C1 segment of cervical spinal cord (tissue), 14 donors: ENCODE results near the gene UBA1.

ENCODE experiments used
- DNase-seq, 14 donors: peaks; one replicate each; lab custom pipeline; 2025; lab: John Stamatoyannopoulos, UW

Gene UBA1

DNA sequence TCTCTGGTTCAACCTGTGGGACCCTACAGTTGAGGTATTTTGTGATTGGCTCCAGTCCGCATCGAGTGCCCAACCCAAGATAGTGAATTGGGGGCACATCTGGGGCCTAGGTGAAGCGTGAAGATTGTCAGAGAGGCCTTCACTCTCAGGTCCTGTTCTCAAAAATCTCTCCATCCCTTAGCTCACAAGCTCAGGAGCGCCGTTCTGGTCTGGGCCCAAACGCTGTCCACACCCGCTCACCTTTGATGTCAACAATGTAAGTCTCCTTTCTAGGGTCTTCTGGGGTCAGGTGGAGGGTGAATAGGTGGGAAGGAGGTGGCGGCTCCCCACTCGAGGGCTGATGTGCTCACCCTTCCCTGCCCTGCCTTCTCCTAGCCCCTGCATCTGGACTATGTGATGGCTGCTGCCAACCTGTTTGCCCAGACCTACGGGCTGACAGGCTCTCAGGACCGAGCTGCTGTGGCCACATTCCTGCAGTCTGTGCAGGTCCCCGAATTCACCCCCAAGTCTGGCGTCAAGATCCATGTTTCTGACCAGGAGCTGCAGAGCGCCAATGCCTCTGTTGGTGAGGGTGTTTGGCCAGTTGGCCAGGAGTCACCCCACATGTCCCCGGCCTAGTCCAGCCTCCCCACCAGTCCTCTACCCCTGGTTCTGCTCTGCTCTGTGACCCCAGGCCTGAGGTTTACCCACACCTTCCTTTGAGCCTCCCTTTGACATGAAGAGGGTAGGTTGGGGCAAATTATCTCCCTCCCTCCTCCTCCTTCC is 17.2 kb downstream of the UBA1 start:
- no peak for DNase-seq

DNA sequence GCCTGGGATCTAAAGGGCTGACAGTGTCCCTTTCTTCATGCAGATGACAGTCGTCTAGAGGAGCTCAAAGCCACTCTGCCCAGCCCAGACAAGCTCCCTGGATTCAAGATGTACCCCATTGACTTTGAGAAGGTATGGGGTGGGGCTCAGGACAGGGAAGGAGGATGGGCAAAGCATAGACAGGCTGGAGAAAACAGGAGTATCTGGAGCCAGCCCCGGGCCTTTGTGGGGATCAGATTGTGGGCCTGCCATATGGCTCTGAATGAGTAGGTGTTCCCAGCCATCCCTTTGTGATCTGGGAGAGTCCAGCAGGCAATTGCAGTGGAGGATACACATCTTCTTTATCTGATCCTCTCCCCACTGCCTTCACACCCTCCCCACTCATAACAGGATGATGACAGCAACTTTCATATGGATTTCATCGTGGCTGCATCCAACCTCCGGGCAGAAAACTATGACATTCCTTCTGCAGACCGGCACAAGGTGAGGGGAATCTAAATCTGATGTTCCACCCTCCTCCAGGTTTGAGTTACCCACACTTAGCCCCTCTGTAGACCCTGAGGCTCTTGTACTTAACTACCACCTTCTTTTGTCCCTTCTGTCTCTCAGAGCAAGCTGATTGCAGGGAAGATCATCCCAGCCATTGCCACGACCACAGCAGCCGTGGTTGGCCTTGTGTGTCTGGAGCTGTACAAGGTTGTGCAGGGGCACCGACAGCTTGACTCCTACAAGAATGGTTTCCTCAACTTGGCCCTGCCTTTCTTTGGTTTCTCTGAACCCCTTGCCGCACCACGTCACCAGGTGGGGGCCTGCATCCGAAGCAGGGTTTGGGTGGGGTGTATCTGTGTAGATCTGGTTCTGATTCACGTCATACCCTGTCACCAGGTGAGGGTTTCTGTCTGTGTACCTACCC is 19.0 kb downstream of the UBA1 start:
- no peak for DNase-seq

DNA sequence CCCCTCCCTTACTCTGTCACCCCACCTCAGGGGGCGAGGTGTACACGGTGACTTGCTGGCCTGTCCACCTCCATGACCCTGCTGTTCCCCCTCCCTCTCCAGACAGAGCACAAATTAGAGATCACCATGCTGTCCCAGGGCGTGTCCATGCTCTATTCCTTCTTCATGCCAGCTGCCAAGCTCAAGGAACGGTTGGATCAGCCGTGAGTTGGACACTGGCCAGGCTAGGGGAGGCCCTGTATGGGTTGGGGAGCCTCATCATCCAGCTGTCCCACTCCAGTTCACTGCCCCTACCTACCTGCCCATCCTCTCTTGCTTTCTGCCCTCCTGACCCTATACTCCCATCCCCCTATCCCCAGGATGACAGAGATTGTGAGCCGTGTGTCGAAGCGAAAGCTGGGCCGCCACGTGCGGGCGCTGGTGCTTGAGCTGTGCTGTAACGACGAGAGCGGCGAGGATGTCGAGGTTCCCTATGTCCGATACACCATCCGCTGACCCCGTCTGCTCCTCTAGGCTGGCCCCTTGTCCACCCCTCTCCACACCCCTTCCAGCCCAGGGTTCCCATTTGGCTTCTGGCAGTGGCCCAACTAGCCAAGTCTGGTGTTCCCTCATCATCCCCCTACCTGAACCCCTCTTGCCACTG is 20.9 kb downstream of the UBA1 start:
- DNase-seq = no peak

DNA sequence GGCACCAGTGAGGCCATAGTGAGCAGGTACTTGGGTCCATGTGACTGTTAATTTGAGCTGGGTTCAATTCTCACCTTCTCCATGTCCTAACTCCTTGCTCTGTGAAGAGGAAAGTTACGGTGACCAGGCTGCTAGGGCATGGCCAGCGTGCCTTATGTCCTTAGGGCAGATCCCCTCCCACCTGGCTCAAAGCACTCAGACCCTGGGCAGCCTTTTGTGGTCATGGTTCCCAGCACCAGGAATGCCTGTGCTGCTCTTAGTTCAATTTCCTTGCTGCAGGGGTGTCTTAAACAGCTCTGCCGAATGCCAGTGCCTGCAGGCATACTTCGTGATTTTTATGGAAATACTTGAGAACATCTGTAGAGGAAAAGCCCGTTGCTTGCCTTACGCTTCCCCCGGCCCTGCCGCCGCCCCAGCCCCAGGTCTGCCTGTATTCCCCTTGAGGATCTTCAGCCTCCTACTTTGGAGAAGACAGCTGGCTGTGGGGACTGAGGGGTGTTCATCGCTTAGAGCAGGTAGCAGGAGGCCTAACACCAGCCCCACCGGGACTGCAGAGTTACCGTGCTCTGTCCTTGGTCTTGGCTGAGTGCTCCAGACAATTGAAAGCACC is 21.8 kb downstream of the UBA1 start:
- DNase-seq = no peak

DNA sequence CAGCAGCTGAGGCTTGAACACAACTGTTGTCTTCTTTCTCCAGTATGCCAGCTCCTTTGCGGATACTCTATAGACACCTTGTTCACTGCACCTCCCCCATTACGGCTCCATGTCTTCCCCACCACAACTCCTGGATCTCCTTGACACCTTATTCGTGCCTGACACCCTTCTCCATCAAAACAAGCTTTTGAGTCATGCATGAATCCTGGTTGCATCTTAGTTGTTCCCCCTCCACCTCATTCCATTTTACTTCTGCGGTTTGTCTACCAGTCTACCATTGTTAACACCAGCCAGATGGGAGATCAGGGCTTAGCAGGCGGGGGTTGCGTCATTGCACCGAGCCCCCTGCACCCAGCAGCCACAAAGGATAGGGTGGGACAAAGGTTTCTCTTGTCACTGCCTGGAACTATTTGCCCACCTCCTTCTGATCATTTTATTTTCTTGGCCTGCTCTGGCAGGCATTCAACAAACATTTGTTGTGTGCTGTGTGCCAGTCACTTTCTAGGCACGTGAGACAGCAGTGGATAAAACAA is 22.8 kb downstream of the UBA1 start:
- no peak for DNase-seq

DNA sequence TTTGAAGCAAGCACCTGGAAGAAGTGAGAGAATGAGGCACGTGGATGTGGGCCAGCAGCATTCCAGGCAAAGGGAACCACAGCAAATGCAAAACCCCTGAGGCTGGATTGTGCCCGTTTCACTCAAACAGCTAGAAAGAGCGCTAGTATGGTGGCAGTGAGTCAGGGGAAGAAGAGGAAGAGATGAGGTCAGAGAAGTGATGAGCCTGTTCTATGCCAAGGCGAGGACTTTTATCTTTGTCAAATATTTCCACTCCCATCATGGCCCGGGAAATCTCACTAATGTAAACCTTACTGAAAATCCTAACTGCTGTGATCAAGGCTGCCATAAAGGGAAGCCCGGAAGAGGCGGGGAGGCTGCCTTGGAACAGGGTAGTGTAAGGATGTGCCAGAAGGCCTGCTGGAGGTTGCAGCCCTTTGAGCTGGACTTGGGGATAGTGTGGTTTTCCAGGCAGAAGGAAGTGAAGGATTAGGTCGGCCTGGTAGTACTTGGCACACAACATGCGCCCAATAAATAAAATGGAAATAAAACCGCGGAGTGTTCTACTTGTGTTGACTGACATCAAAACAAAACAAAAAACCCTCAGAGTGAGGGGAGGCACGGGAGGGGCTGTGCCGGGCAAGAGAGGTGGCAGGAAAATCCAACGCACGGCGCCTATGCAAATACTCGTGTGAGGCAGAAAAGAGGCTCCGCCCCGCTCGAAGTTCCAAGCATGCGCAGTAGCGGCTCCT is 23.7 kb downstream of the UBA1 start:
- DNase-seq = no peak

DNA sequence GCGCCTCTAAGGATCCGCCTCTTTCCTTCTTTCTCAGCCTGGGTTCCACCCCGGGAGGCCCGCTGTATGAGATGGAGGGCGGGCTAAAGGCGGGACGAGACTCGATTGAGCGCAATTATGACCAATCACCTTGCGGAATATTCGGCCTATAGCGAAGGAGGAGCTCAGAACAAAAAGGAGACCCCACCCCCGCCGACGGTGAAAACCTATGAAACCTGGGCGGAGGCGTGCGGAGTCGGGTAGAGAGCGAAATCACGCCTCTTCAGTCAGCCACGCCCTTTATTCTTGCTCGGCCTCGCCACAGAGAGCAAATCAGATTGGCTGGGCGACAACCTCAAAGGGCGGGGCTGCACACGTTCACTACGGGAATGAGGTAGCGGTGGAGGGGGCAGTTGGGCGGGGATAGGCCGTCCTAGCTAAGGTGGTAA is 24.2 kb downstream of the UBA1 start:
- DNase-seq = peak; percentile 65 to 98 (median 92)

DNA sequence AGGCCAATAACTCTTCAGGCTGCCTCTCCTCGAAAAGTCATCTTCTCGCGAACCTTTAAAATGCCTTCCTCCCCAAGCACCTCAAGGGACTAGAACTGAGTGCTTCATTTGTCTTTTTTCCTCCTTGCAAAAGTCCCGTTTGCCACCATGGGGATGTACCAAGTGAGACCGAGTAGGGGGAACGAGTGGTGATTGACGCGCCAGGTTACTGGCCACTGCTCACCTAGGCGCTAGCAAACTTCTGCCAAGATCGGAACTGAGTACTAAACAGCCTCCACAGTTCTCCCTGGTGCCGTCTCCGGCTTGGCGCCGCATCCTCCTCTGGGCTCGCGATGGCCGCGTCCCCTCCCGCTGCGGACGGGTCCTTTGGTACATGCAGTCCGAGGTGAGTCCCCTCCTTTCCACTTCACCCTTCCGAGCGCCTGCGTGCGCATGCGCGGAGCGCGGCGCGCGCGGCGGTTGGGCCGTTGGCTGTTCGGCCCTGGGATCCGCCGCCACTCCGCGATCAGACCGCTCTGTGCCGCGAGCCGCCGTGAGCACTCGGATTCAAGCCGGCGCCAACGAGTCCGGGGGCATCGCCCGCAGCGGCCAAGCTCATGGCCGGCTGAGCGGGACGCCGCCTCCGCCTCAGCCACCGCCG is 24.8 kb downstream of the UBA1 start, which contains the start of gene CDK16:
Gene CDK16, plus strand, starts transcription at position 402 of the 640 bp plus-strand sequence. CDS start 4,877 bp downstream, outside the sequence.
- peak; percentile 50 to 93 (median 86) for DNase-seq

DNA sequence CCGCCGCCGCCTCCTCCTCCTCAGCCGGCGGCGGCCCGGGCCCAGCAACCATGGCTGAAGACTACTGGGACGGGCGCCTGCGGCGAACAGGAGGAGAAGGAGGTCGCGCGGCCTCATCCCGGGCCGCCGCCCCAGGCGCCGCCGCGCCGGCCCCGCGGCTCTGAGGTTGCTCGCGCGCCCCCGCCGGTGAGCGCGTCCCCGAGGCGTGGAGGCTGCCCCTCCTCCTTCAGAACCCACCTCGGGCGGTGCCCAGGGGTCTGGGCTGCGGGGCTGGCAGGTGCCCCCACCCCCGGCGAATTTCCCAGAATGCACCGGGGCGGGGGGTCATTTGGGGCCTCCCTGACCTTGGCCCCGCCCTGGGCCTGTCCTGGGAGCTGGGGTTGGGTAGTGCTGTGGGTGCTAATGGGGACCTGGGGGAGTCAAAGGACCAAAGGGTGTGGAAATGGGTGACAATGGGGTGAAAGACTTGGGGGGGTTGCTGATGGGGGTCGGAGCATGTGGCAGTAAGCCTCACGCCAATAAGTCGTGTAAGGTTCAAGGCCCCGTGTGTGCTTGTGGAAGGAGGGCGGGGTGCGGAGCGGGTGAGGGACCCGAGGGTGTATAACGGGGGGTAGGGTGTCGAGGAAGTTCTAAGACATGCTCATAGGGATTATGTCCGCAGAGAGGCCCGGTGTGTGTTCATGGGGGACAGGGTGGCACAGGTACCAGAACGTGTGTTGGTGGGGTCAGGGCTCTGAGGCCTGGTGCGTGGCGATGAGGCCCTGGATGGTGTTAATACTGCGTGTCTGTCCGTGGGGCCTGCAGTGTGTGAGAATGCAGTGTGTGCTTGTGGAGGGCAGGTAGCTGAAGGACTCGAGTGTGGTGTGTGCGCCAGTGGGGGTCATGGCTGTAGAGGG is 25.5 kb downstream of the UBA1 start:
- peak in 6 of 14 donors; percentile 10 to 40 (median 26) for DNase-seq

DNA sequence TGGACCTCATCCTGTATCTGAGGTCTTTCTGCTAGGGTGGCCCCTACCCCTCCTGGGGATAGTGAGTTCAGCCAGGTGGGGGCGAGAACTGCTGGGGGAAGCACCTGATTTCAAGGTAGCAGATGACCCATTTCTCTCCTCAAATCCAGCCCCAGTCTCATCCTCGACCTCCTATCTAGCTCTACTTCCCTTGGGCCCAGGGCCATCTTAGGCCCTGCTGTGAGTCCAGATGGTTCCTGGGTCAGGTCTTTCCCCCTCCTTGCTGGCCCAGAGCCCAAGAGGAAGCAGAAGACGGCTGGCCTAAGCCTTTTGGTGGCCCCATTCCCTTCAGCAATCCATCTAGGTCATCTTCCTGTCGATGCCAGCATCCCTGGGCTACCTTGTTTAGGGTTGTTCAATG is 28.1 kb downstream of the UBA1 start:
- peak in 1 of 14 donors; percentile 26 for DNase-seq

DNA sequence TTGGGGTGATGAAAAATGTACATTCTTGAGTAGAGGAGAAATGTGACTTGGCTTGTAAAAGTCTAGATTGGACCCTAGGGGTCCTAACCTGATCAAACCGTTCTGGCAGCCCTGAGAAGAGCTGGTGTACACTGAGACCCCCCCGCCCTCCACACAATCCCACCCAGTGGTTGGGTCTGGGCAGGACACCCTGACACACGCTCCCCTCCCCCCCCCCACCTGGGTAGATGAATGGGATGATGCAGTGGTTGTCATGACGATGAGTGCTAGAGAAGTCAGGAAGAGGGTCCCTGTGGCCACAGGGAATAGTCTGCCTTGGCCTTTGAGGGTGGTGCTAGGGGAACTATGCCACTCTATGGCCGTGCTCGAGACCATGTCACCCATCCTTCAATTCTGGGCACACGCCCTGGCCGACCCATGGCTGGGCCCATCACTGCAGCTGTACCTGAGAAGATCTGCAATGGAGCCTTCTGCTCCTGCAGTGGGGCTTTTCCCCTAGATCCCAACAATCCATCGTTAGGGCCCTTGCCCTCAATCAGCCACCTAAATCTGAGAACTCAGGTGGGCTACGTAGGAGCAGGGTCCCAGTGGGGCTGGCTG is 29.2 kb downstream of the UBA1 start:
- no peak for DNase-seq

DNA sequence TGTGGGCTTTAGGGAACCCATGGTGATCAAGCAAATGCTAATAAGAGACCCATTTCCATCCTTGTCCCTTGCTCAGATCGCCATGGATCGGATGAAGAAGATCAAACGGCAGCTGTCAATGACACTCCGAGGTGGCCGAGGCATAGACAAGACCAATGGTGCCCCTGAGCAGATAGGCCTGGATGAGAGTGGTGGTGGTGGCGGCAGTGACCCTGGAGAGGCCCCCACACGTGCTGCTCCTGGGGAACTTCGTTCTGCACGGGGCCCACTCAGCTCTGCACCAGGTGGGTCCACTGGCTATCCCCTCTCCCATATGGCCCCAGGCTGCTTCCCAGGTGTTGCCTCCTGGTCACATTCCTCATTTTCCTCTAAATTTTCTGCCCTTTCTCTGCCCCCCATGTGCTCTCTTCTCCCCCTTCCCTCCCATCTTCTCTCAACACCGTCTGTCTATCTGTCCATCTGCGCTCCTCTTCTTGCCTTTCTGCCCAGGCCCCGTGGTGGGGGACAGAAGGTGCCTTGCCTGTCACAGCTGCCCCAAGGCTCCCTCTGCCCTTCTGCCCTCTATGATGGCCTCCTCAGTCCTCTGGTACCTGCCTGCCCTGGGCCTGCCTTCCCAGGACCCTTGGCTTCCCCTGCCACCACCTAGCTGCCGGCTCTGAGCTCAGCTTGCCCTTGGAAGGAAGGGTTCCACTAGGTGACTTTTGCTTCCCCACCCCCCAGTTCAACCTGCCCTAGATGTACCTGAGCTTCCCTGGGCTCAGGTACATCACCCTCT is 30.0 kb downstream of the UBA1 start:
- no peak for DNase-seq

DNA sequence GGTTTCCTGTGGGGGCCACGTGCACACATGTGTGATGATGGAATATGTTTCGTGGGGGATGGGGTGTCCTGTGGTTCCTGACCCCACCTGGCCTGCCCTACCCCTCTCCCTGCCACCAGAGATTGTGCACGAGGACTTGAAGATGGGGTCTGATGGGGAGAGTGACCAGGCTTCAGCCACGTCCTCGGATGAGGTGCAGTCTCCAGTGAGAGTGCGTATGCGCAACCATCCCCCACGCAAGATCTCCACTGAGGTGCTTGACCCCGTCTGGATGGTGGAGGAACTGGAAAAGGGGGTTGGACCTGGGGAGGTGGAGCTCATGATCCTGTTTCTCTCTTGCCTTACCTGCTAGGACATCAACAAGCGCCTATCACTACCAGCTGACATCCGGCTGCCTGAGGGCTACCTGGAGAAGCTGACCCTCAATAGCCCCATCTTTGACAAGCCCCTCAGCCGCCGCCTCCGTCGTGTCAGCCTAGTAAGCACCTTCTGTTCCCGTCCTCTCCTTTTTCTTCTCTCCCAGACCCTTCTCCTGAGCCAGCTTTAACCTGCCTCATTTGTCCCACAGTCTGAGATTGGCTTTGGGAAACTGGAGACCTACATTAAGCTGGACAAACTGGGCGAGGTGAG is 30.8 kb downstream of the UBA1 start:
- no peak for DNase-seq

DNA sequence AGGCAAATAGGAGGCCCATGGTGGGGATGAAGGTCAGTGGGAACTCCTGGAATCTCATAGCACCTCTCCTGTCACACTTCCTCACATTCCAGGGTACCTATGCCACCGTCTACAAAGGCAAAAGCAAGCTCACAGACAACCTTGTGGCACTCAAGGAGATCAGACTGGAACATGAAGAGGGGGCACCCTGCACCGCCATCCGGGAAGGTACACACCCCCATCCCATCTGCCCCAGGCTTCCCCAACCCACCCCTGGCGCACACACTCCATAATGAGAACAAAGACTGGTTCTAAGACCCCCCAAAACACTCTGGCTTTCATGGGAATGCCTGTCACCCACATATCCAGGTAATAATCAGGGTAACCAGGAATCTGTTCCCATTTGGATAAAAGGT is 31.3 kb downstream of the UBA1 start:
- no peak for DNase-seq

DNA sequence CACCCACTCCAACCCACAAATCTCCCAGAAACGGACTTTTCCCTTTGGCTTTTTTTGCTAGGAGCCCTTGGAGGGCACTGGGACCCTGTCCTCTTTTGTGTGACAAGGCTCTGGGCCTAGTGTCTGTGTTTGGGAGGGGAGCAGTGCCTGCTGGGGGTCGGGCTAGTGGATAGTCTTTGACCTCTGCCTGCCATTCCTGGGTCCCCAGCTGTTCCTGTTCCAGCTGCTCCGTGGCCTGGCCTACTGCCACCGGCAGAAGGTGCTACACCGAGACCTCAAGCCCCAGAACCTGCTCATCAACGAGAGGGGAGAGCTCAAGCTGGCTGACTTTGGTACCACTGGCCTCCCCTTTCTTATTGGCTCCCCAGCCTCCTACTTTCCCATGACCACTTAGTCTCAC is 32.4 kb downstream of the UBA1 start:
- no peak for DNase-seq

DNA sequence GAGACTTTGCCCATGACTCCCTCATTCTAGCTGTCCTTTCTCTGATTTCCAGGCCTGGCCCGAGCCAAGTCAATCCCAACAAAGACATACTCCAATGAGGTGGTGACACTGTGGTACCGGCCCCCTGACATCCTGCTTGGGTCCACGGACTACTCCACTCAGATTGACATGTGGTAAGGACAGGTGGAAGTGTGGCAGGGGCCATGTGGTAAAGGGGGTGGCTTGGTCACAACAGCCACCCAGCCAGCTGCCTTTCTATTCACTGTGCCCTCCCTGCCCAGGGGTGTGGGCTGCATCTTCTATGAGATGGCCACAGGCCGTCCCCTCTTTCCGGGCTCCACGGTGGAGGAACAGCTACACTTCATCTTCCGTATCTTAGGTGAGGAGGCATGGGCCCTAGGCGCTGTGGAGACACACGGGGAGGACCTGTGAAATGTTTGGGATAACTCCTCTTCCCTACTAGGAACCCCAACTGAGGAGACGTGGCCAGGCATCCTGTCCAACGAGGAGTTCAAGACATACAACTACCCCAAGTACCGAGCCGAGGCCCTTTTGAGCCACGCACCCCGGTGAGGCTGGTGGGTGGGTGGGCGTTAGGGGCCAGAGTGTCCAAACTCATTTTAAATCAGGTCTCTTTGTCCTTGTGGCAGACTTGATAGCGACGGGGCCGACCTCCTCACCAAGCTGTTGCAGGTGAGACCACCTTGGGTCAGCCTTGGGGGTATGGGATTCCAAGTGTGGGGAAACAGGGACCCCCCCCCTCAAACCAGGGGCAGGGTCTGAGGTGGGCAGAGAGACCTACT is 33.1 kb downstream of the UBA1 start:
- no peak for DNase-seq

DNA sequence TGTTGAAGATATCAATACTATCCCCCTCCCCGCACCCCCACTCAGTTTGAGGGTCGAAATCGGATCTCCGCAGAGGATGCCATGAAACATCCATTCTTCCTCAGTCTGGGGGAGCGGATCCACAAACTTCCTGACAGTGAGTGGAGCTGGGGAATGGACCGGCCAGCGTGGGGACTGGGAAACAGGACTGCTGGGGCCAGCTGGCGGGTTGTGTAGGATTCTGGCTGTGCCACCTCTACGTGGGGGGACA is 33.6 kb downstream of the UBA1 start:
- no peak for DNase-seq
